Fibroblast of pulmonary artery (primary cell): ENCODE results near the gene MAP3K2.

Experiments used
- DNase-seq: peaks from one replicate; pipeline ENCODE4 v3.0.0-alpha.2; 2010; ENCODE audit warnings: low read depth
- H3K4me3 ChIP-seq: replicated peaks from 2 replicates; pipeline ENCODE4 v1.5.1; 2011; ENCODE audit warnings: low read depth, mild to moderate bottlenecking, control low read depth, low read length, moderate library complexity
- CTCF ChIP-seq: IDR thresholded peaks from 2 replicates; pipeline ENCODE4 v1.5.1; 2011; ENCODE audit warnings: mild to moderate bottlenecking, control low read depth, low read length, inconsistent platforms; ENCODE audit errors: missing control alignments

MAP3K2 gene

GRCh38 chr2:127428057-127428814, 40.5 kb upstream of the MAP3K2 start:
- TF ChIP-seq CTCF = no peak
- H3K4me3 ChIP-seq = no peak overlapping the region
- no peak for DNase-seq

- no peak for TF ChIP-seq CTCF
- H3K4me3 ChIP-seq = no peak overlapping the region
- DNase-seq = no peak
Measured at GRCh38 chr2:127427376-127428056, 39.7 kb upstream of the MAP3K2 start.

GRCh38 chr2:127426501-127427354, 39.0 kb upstream of the MAP3K2 start:
- DNase-seq = no peak
- TF ChIP-seq CTCF = no peak
- H3K4me3 ChIP-seq = no peak overlapping the region

- no peak for TF ChIP-seq CTCF
- DNase-seq = no peak
- H3K4me3 ChIP-seq = no peak overlapping the region
Measured at GRCh38 chr2:127425540-127426490, 38.0 kb upstream of the MAP3K2 start.

- no peak overlapping the region for H3K4me3 ChIP-seq
- no peak for TF ChIP-seq CTCF
Measured at GRCh38 chr2:127424598-127425520, 37.1 kb upstream of the MAP3K2 start.

More at GRCh38 chr2:127424598-127425520, 37.1 kb upstream of the MAP3K2 start:
- no peak for DNase-seq
